IPS-18c (cell line): ENCODE measurements around the gene RAB7A.
A peak's percentile ranks its signal among the peaks of the same experiment; 100 is the strongest.
"Not testable (repeated sequence)": the region's sequence is repeated elsewhere in the genome, so short reads cannot be mapped to it uniquely, and the experiment has no call there.

ENCODE experiments used
- H3K4me3 ChIP-seq: 2 replicates; pipeline ENCODE4 v1.7.0; 2013; ENCODE audit warnings: low read depth, mild to moderate bottlenecking, low read length, moderate library complexity; ENCODE audit not compliant: insufficient read depth
- H3K9me3 ChIP-seq: one replicate; pipeline ENCODE4 v1.6.1; 2013; ENCODE audit warnings: mild to moderate bottlenecking, low read length, moderate library complexity; ENCODE audit not compliant: control insufficient read depth, insufficient read depth

Gene RAB7A

GRCh38 chr3:128823008-128823407 is 97.0 kb downstream of the RAB7A start:
- Histone ChIP-seq H3K9me3 (no peaks in the 10 kb centered on the region), H3K4me3 (no peak overlapping the region)

GRCh38 chr3:128823631-128824030 is 97.6 kb downstream of the RAB7A start:
- H3K9me3 ChIP-seq, result no peaks in the 10 kb centered on the region
- no peak overlapping the region for H3K4me3 ChIP-seq

- H3K4me3 ChIP-seq, result no peak overlapping the region
- H3K9me3 ChIP-seq, result no peaks in the 10 kb centered on the region
Observed at GRCh38 chr3:128824132-128824850, 98.3 kb downstream of the RAB7A start.

GRCh38 chr3:128825117-128825725 is 99.2 kb downstream of the RAB7A start:
- Histone ChIP-seq H3K4me3 (no peak overlapping the region), H3K9me3 (no peaks in the 10 kb centered on the region)

- not testable (repeated sequence) for H3K4me3 ChIP-seq, H3K9me3 ChIP-seq
Observed at GRCh38 chr3:128829087-128829486, 103.1 kb downstream of the RAB7A start.

GRCh38 chr3:128829925-128830625 is 104.1 kb downstream of the RAB7A start:
- not testable (repeated sequence) for H3K9me3 ChIP-seq, H3K4me3 ChIP-seq

- not testable (repeated sequence) for H3K9me3 ChIP-seq, H3K4me3 ChIP-seq
Observed at GRCh38 chr3:128830762-128831161, 104.8 kb downstream of the RAB7A start.

- not testable (repeated sequence) for H3K4me3 ChIP-seq, H3K9me3 ChIP-seq
Observed at GRCh38 chr3:128832979-128833378, 107.0 kb downstream of the RAB7A start.

- H3K9me3 ChIP-seq, result no peaks in the 10 kb centered on the region
- no peak overlapping the region for H3K4me3 ChIP-seq
Observed at GRCh38 chr3:128835096-128835495, 109.1 kb downstream of the RAB7A start.

GRCh38 chr3:128841926-128842920 is 116.2 kb downstream of the RAB7A start:
- H3K9me3 ChIP-seq, result no peaks in the 10 kb centered on the region
- no peak overlapping the region for H3K4me3 ChIP-seq

GRCh38 chr3:128844502-128844901 is 118.5 kb downstream of the RAB7A start:
- Histone ChIP-seq H3K4me3 (no peak overlapping the region), H3K9me3 (no peaks in the 10 kb centered on the region)

GRCh38 chr3:128845119-128845777 is 119.3 kb downstream of the RAB7A start:
- Histone ChIP-seq H3K4me3 (peak overlapping the region; percentile 45), H3K9me3 (no peaks in the 10 kb centered on the region)

- H3K4me3 ChIP-seq, result peak overlapping the region; percentile 45
Observed at GRCh38 chr3:128845778-128846485, 119.9 kb downstream of the RAB7A start.

GRCh38 chr3:128846486-128846891 is 120.5 kb downstream of the RAB7A start:
- H3K4me3 ChIP-seq, result no peak overlapping the region

More at GRCh38 chr3:128845778-128846485, 119.9 kb downstream of the RAB7A start:
- no peaks in the 10 kb centered on the region for H3K9me3 ChIP-seq

GRCh38 chr3:128847666-128848370 is 121.8 kb downstream of the RAB7A start:
- H3K4me3 ChIP-seq, result no peak overlapping the region
- no peaks in the 10 kb centered on the region for H3K9me3 ChIP-seq

More at GRCh38 chr3:128846486-128846891, 120.5 kb downstream of the RAB7A start:
- H3K9me3 ChIP-seq, result no peaks in the 10 kb centered on the region
